ENCODE measurements around the gene ADK.
"Not testable (repeated sequence)": the region's sequence is repeated elsewhere in the genome, so short reads cannot be mapped to it uniquely, and the experiment has no call there.

Gene ADK

DNA sequence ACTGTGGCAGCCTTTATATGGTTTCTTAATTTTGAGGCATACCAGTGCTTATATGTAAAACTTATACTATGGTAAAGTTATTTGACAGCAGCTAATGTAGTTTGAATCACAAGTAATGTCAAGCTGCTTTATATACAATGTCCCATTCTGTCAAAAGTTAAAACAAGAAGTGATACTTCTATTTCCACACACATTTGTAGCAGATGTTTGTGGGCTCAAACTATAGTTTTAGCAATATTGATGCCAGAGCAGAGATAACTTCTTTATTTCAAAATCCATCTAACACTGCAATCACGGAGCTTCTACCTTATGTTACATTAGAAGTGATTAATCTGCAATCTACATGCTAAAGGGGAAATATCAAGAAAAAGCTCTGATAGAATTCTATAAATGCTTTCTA, 149.6 kb downstream of the ADK start:
- DNase-seq (ENCODE audit: low spot score): no peak

DNA sequence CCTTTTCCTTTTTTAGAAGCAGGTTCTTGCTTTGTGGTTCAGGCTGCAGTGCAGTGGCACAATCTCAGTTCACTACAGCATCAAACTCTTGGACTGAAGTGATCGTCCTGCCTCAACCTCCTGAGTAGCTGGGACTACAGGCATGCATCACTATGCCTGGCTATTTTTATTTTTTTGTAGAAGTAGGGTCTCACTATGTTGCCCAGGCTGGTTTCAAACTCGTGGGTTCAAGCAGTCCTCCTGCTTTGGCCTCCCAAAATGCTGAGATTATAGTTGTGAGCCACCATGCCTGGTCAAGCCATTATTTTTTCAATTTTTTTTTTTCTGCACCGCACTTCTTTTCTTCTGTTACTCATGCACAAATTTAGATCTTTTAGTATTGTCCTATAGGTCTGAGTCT, 154.7 kb downstream of the ADK start:
- no peak for DNase-seq (ENCODE audit: low spot score)

DNA sequence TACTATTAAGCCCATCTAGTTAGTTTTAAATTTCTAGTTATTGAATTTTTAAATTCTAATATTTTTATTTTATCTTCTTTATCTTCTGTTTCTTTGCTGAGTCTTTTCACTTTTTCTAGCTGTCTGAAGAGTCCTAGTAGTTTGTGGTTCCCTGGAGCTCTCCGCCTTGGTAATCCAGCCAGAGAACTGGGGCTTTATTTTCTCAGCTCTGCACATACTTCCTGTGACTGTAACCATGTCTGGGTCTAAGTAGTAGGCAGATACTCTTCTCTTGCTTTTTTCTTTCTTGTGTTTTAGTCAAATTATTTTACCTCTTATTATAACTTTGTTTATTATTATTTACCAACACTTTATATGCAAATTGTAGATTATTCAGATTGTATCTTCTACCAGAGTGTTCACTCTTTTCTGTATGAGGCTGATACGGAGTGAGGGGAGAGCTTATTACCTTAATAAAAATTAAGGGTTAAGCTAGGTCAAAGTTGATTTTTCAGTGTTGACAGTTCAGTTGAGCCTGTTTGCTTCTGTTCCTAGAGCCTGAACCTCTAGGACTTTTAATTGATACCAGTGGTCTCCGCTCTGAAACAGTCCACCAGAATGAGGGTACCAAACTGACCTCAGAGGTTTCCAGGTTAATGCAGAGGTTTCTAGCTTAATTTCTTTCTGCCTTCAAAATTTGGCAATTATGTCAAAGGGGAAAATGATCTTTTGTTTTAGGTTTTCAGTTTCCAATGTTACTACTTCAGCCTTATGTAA, 155.4 kb downstream of the ADK start:
- DNase-seq (ENCODE audit: low spot score): no peak

- no peak for DNase-seq (ENCODE audit: low spot score)
Observed at GRCh38 chr10:74307061-74307651, 156.1 kb downstream of the ADK start.

GRCh38 chr10:74310652-74311257, 159.7 kb downstream of the ADK start:
- DNase-seq (ENCODE audit: low spot score): no peak

DNA sequence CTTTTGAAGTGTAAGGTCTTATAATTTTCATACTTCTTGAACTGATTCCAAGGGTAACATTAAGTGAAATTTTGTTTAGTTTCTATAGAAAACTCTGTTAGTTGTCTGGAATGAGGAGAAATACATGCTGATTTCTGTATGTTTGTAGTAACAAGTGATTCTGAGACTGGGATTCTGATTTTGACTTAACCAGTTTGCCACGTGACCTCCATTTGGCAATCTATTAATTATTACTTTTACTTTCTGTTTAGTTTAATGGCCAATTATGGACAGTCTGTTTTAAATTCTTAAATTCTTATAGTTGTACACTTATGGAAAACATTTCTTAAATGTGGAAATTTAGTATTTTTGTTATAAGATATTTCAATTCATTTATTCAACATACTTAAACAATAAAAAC, 163.1 kb downstream of the ADK start:
- DNase-seq (ENCODE audit: low spot score): no peak

DNA sequence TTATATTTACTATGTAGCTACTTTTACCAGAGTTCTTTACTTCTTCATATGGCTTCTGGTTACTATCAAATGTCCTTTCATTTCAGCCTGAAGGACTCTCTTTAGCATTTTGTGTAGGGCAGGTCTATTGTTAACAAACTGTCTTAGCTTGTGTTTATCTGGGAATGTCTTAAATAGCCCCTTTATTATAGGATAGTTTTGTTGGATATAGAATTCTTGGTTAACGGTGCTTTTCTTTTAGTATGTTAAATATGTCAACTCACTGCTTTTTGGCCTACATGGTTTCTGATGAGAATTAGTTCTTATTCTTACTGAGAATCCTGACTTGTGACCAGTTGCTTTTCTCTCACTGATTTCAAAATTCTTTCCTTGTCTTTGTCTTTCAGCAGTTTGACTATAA, 169.0 kb downstream of the ADK start:
- no peak for DNase-seq (ENCODE audit: low spot score)

GRCh38 chr10:74320717-74321116, 169.7 kb downstream of the ADK start:
- DNase-seq (ENCODE audit: low spot score): no peak

DNA sequence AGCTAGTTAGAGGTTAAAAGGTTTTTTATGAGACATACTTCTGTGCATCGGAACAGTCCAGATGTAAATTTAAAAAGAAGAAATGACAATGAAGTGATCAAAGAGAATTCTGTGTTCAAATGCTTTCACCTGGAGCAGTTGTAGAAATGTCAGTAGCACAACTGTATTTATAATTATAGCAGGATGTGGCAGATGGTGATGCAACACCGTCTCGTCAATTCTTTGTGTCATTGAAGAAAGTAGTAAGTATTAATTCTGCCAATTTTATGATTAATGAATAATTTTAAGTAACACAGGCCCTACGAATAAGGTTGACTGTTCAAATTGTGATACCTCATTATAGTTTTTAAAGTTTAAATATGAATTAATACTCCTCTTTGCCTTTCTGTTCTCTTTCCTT, 171.1 kb downstream of the ADK start:
- no peak for DNase-seq (ENCODE audit: low spot score)

DNA sequence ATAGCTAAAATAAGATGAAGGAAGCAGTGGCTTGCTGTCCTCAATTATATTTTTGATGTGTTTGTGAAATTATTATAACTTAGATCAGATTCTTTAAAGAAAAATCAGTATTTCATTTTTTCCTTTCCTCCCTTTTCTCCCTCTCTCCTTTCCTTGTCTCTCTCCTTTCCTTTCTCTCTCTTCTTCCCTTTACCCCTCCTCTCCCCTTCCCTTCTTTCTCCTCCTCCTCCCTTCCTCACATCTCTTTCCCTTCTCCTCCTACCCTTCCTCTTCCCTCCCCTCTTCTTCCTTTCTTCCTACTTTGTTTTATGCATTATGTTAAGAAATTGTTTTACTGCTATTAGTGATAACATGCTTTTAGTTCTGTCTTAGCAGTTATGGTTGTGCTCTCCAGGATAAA, 171.5 kb downstream of the ADK start:
- DNase-seq (ENCODE audit: low spot score): no peak

GRCh38 chr10:74328388-74328787, 177.4 kb downstream of the ADK start:
- DNase-seq (ENCODE audit: low spot score): no peak

- no peak for DNase-seq (ENCODE audit: low spot score)
Observed at GRCh38 chr10:74329873-74330272, 178.9 kb downstream of the ADK start.

- DNase-seq (ENCODE audit: low spot score): no peak
Observed at GRCh38 chr10:74330646-74331045, 179.6 kb downstream of the ADK start.

DNA sequence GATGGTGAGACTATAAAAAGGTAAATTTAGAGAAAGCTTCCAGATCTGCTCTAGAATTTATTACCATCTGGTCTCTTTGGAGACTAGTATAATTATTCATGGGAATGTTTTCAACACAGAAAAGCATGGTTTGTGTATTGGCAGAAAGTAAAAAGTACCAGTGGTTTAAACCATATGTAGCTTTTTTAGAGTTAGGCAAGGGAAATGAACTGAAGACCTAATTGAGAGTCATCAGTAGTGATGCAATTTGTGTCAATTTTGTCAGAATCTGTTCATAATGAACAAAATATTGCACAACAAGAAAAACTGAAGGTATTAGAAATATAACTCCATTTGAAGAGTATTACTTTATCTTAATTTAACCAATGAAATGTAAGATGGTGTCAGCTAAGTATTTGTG, 181.4 kb downstream of the ADK start:
- no peak for DNase-seq (ENCODE audit: low spot score)

GRCh38 chr10:74333174-74333573, 182.2 kb downstream of the ADK start:
- peak; percentile 14 for DNase-seq (ENCODE audit: low spot score)

- no peak for DNase-seq (ENCODE audit: low spot score)
Observed at GRCh38 chr10:74334221-74334620, 183.2 kb downstream of the ADK start.

GRCh38 chr10:74335501-74335900, 184.5 kb downstream of the ADK start:
- no peak for DNase-seq (ENCODE audit: low spot score)

DNA sequence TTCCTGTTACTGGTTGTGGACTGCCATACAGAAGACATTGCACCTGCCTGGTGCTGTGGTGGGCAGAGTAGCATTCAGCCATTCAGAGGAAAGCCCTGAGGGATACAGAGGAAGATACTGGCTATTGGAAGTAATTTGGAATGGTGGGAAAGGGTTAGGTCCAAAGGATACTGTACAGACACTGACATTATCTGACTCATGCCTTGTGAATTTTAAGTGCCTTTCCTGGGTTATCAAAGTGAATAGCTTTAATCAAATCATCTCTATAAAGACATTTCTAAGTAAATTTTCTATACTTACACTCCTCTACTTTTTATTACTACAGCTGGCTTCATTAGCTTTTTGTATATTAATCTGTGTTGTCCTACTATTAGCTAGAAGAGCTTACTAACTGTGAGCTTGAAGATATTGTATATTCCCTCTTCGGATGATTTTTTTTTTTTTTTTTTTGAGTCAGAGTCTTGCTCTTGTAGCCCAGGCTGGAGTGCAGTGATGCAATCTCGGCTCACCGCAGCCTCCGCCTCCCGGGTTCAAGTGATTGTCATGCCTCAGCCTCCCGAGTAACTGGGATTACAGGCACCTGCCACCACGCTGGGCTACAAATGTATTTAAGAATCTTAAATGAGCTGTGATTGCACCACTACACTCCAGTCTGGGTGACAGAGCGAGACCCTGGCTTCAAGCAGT, 186.5 kb downstream of the ADK start:
- DNase-seq (ENCODE audit: low spot score): no peak

DNA sequence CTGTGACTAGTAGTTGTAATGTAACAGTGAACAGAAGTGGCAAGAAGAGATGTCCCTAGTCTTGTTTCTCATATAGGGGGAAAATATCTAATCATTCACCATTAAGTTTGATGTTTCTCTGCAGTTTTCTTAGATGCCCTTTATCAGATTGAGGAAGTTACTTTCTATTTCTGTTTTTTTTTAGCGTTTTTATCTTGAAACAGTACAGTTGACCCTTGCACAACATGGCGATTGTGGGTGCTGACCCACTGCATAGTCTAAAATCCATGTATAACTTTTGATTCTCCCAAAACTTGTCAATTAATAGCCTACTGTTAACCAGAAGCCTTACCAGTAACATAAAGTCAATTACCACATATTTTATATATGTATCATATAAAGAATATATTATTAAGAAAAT, 192.0 kb downstream of the ADK start:
- DNase-seq (ENCODE audit: low spot score): no peak

GRCh38 chr10:74343804-74344203, 192.8 kb downstream of the ADK start:
- no peak for DNase-seq (ENCODE audit: low spot score)

DNA sequence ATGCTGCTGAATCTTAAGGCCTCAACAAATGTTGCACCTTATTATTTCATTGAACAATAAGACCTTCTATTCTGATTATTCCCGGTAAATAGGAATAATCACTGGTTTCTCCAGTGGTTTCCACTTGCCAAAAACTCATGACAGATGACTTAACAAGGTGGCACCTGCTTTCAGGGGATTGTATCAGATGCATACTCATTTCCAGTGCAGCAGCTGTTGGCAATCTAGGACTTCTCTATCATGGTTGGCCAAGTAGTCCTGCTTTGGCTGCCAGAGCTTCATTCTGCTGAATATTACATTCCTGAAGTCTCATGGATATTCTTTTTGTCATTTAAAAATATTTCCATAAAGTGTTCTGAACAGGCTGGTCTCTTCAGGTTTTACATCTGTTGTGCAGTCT, 193.3 kb downstream of the ADK start:
- no peak for DNase-seq (ENCODE audit: low spot score)

- DNase-seq (ENCODE audit: low spot score): no peak
Observed at GRCh38 chr10:74347522-74347921, 196.5 kb downstream of the ADK start.

GRCh38 chr10:74353021-74353420, 202.0 kb downstream of the ADK start:
- DNase-seq (ENCODE audit: low spot score): not testable (repeated sequence)

Data from hepatic stellate cell (primary cell).